GM18511 (cell line): ENCODE measurements around the gene RAB39B.

Experiments
- ATAC-seq: cut with Tn5 transposase; IDR thresholded peaks from one replicate; pipeline ENCODE4 v1.9.1; 2021; ENCODE audit warnings: mild to moderate bottlenecking, moderate library complexity; ENCODE audit not compliant: unreplicated experiment

RAB39B gene

GRCh38 chrX:155216179-155216939 is 47.9 kb downstream of the RAB39B start, which contains the start of gene VBP1:
Gene VBP1 (plus strand): TSS chrX:155216460. CDS start chrX:155216483, 23 bp downstream.
- peak; percentile 95 for ATAC-seq

DNA sequence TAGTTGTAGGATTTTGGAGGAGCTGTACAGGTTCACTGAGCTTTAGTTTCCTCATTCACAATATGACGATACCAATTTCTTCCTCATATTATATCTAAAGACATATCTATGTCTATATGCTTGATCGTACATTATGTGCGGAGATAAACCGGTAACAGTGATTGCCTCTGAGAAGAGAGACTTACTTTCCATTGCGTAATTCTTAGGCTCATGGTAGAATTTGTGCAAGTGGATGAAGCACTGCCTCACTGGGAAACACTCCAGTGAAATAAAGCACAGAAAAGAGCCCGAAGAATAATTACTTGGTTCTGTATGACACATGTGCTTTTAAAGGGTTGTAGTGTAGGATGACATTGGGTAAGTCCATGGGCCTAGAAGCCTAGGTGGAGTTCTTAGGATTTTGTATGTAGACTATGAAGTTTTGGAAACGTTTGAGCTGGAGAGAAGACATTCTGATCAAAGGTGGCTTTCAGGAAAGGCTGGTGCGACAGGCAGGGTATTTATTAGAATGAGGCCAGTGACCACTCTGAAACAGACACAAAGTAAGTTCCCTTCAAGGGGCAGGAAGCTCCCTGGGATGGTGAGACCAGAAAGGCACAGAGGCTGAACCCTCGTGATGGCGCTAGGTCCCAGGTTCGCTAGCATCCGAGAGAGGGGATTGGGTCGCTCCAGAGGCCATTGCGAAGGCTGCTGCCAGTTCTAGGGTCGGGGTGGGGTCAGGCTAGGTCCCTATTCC is 48.7 kb downstream of the RAB39B start:
- ATAC-seq, result peak; percentile 54

DNA sequence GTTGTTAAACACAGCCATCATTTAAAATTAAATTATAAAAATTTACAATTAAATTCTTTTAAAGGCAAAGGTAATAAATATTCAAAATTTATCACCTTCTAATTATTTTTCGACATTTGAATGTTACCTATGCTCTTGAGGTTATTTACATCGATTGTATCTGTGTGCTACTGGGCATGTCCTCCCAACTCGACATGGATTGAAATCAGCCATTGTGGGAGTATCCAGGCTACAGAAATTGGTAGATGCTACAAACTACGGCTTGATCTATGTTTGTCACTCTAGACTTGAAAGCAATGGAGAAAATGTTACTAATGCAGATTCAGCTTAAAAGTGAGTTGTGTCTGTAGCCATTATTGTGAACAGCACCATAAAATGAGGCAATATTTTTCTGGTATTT is 50.6 kb downstream of the RAB39B start:
- ATAC-seq, result no peak

GRCh38 chrX:155211208-155211607 is 53.1 kb downstream of the RAB39B start:
- ATAC-seq, result no peak
